OCI-LY3 (cell line): ENCODE measurements around the gene ROCK1.

ENCODE experiments used
- CTCF ChIP-seq: fragments of 200-600, 300-600 bp; sonication (generic); IDR thresholded peaks from 2 replicates; pipeline ENCODE4 v1.5.1; 2014; ENCODE audit warnings: antibody characterized with exemption, low read length, low read depth
- EZH2phosphoT487 ChIP-seq: fragments of 200-600 bp; shearing (Covaris generic); IDR thresholded peaks from 2 replicates; pipeline ENCODE4 v1.6.1; 2018; ENCODE audit warnings: antibody characterized with exemption, mixed run types, low read depth

- TF ChIP-seq CTCF (no peak), EZH2phosphoT487 (no peak)
These were observed 12.2 kb downstream of the ROCK1 start for GRCh38 chr18:21099442-21099841.
